HT1080 (cell line): ENCODE data around the gene ERN1. TPM values are rescaled to one million over a fixed set of nuclear protein-coding genes. Genes with fewer than 3 reads are reported as not detected.
"Not testable (repeated sequence)": the region's sequence is repeated elsewhere in the genome, so short reads cannot be mapped to it uniquely, and the experiment has no call there.

Experiments
- DNase-seq: peaks from one replicate; pipeline ENCODE4 v3.0.0-alpha.2; 2015; ENCODE audit warnings: low read depth
- total RNA-seq: library from RNA; depleted of rRNA; stranded (reverse); fragments of >200 nt; shearing (Covaris generic); gene quantifications from 2 replicates; pipeline ENCODE4 v1.2.3, GENCODE V29; 2014

ERN1 gene
- total RNA-seq, 1 experiment from 2014 or later = 2.5 TPM

- peak; percentile 64 for DNase-seq
Observed at GRCh38 chr17:64032081-64032480, 97.9 kb downstream of the ERN1 start.

- DNase-seq = peak; percentile 46
Observed at GRCh38 chr17:64028874-64029464, 101.0 kb downstream of the ERN1 start.

- peak; percentile 59 for DNase-seq
Observed at GRCh38 chr17:64025732-64026294, 104.1 kb downstream of the ERN1 start.

- DNase-seq = no peak
Observed at GRCh38 chr17:64024781-64025731, 104.9 kb downstream of the ERN1 start.

- DNase-seq = no peak
Observed at GRCh38 chr17:64024215-64024654, 105.7 kb downstream of the ERN1 start.

GRCh38 chr17:64022611-64023063, 107.3 kb downstream of the ERN1 start:
- no peak for DNase-seq

- DNase-seq = peak; percentile 22
Observed at GRCh38 chr17:64020056-64020766, 109.7 kb downstream of the ERN1 start, which contains the start of gene ICAM2. Gene ICAM2, minus strand, starts transcription at chr17:64020633. Its CDS starts 13,942 bp downstream, at chr17:64006691.

GRCh38 chr17:64019551-64019961, 110.4 kb downstream of the ERN1 start:
- not testable (repeated sequence) for DNase-seq

GRCh38 chr17:64017381-64017980, 112.5 kb downstream of the ERN1 start:
- no peak for DNase-seq

- DNase-seq = no peak
Observed at GRCh38 chr17:64016974-64017373, 113.0 kb downstream of the ERN1 start.

GRCh38 chr17:64016231-64016784, 113.6 kb downstream of the ERN1 start:
- no peak for DNase-seq

GRCh38 chr17:64015447-64015846, 114.5 kb downstream of the ERN1 start:
- no peak for DNase-seq

- peak; percentile 54 for DNase-seq
Observed at GRCh38 chr17:64009571-64010402, 120.2 kb downstream of the ERN1 start.

- DNase-seq = no peak
Observed at GRCh38 chr17:64008830-64009229, 121.1 kb downstream of the ERN1 start.

- no peak for DNase-seq
Observed at GRCh38 chr17:64008346-64008745, 121.6 kb downstream of the ERN1 start.

GRCh38 chr17:64007838-64008282, 122.1 kb downstream of the ERN1 start:
- no peak for DNase-seq

GRCh38 chr17:64007089-64007837, 122.7 kb downstream of the ERN1 start:
- DNase-seq = not testable (repeated sequence)

- no peak for DNase-seq
Observed at GRCh38 chr17:64006361-64007088, 123.4 kb downstream of the ERN1 start.
